HG03175 (cell line): ENCODE data around the gene TRIM69.
"Not testable (repeated sequence)": the region's sequence is repeated elsewhere in the genome, so short reads cannot be mapped to it uniquely, and the experiment has no call there.

Source experiments
- ATAC-seq: cut with Tn5 transposase; IDR thresholded peaks from one replicate; pipeline ENCODE4 v1.9.1; 2021; ENCODE audit warnings: mild to moderate bottlenecking, moderate library complexity; ENCODE audit not compliant: unreplicated experiment

TRIM69 gene, protein sequence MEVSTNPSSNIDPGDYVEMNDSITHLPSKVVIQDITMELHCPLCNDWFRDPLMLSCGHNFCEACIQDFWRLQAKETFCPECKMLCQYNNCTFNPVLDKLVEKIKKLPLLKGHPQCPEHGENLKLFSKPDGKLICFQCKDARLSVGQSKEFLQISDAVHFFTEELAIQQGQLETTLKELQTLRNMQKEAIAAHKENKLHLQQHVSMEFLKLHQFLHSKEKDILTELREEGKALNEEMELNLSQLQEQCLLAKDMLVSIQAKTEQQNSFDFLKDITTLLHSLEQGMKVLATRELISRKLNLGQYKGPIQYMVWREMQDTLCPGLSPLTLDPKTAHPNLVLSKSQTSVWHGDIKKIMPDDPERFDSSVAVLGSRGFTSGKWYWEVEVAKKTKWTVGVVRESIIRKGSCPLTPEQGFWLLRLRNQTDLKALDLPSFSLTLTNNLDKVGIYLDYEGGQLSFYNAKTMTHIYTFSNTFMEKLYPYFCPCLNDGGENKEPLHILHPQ

DNA sequence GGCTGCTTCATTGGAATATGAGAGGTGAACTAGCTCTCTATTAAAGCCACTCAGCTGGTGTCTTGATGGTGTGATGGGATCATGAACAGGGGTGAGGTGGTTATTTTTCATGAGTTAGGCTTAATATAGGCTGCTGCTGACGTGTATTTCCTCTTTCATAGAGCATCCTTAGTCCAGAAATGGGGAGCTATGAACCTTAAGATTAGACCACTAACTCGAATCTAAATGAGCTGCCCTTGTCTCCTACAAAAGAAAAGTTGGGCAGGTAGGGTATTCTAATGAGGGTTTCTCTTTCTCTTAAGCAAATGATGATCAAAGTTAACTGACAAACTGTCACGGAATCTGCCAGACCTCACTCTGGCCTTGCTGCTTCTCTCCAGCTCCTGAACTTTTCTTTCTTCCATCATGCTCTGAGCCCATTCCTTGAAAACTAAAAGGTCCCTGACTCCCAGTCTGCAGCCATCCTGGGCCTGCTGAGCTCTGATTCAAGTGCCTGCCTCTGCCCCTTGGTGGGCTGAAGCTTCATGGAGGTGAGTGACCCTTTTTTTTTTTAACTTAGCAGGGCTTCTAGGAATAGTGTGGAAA, at the start of gene TRIM69:
TSS of gene TRIM69 (plus strand) at position 348 of the 585 bp plus-strand sequence. CDS start at position 525, 177 bp downstream.
- peak; percentile 26 for ATAC-seq

GRCh38 chr15:44689318-44689717, 47.0 kb upstream of the TRIM69 start:
- ATAC-seq = not testable (repeated sequence)

DNA sequence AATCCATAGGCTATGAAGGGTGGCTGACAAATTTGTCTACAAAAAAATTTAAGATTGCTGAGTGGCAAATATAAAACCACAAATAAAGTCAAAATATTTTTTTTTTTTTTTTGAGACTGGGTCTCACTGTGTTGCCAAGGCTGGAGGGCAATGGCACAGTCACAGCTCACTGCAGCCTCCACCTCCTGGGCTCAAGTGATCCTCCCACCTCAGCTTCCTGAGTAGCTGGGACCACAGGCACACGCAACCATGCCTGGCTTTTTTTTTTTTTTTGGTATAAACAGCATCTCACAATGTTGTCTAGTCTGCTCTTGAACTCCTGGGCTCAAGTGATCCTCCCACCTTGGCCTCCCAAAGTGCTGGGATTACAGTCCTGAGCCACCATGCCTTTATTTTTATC, 46.1 kb upstream of the TRIM69 start:
- ATAC-seq = not testable (repeated sequence)

DNA sequence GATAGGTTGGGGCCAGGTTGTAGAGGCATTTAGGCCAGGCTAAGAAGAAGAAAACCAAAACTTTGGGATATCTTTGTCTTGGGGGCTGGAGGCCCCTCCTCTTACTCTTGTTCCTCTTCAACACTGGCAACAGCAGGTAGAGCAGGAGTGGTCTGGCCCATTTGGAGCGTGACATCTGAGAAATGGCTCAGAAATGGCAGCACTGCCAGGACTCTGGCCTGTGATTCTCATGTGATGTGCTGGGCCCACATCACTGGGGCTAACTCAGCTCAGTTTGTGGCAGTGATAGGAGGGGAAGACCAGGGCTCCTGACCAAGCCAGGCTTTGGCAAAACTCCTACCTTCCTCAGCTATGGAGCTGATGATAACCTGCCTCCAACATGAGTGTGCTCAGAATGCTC, 43.7 kb upstream of the TRIM69 start:
- ATAC-seq = no peak

- no peak for ATAC-seq
These were observed 41.9 kb upstream of the TRIM69 start for GRCh38 chr15:44694416-44694815.

- ATAC-seq = no peak
These were observed 41.0 kb upstream of the TRIM69 start for GRCh38 chr15:44695294-44695693.

DNA sequence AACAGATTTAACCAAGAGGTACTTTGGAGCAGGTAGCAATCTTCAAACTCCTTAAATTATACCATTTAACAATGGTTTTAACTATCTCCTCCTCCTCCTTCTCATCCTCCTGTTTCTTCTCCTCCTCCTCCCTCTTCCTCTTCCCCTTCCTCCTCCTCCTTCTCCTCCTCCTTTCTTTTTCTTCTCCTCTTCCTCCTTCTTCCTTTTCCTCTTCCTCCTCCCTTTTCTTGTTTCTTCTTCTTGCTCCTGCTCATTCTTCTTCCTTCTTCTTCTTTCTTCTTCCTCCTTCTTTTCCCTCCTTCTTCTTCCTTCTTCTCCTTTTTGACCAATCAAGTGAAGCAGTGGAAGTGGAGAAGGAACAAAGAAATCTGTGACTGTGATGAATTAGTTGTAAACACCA, 39.3 kb upstream of the TRIM69 start:
- ATAC-seq = no peak

DNA sequence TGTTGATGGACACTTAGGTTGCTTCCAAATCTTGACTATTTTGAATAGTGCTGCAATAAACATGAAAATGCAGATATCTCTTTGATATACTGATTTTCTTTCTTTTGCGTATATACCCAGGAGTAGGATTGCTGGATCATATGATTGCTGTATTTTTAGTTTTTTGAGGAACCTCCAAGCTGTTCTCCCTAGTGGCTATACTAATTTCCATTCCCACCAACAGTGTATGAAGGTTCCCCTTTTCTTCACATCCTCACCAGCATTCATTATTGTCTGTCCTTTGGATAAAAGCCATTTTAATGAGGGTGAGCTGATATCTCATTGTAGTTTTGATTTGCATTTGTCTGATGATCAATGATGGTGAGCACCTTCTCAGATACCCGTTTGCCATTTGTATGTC, 37.7 kb upstream of the TRIM69 start:
- ATAC-seq = no peak

- not testable (repeated sequence) for ATAC-seq
These were observed 35.7 kb upstream of the TRIM69 start for GRCh38 chr15:44700676-44701075.

- ATAC-seq = no peak
These were observed 30.3 kb upstream of the TRIM69 start for GRCh38 chr15:44705986-44706385.

DNA sequence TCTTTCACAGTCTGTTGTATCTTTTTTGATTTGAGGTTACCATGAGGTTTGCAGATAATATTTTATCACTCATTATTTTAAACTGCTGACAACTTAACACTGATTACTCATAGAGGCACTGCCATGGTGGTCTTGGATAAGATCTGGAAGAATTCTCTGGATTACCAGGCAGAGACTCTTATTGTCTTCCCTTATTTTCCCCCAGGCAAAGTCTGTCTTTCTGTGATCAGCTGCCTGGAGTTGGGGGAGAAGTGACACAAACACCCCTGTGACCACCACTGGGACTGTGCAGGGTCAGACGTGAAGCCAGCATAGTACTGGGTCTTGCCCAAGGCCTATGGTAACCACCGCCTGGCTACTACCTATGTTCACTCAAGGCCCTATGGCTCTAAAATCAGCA, 29.9 kb upstream of the TRIM69 start:
- no peak for ATAC-seq

DNA sequence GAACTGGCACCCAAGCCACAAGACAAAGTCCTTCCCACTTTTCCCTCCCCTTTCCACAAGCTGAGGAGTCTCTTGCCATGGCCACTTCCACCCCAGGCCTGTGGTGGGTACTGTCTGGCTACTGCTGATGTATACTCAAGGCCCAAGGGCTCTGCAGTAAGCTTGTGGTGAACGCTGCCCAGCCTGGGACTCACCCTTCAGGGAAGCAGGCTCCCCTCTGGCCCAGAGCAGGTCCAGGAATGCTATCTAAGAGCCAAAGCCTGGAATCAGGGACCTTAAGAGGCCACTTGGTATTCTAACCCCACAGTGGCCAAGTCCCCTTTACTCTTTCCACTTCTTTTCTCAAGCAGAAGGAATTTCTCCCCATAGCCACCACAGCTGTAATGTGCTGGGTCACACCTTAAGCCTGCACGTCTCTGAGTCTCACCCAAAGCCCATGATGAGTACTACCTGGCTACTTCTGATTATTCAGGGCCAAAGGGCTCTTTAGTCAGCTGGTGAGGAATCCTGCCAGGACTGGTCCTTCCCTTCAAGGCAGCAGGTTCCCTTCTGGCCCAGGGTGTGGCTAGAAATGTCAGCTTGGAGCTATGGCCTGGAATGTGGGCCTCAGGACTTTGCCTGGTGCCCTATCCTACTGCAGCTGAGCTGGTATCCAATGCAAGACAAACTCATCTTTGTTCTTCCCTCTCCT, 29.2 kb upstream of the TRIM69 start:
- ATAC-seq = no peak

- ATAC-seq = no peak
These were observed 25.9 kb upstream of the TRIM69 start for GRCh38 chr15:44710236-44711095.

DNA sequence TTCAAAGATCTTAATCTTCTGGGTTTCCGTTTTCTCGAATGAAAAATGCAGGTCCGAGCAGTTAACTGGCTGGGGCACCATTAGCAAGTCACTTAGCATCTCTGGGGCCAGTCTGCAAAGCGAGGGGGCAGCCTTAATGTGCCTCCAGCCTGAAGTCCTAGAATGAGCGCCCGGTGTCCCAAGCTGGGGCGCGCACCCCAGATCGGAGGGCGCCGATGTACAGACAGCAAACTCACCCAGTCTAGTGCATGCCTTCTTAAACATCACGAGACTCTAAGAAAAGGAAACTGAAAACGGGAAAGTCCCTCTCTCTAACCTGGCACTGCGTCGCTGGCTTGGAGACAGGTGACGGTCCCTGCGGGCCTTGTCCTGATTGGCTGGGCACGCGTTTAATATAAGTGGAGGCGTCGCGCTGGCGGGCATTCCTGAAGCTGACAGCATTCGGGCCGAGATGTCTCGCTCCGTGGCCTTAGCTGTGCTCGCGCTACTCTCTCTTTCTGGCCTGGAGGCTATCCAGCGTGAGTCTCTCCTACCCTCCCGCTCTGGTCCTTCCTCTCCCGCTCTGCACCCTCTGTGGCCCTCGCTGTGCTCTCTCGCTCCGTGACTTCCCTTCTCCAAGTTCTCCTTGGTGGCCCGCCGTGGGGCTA, 25.1 kb upstream of the TRIM69 start, which contains the start of the genes B2M and PATL2:
TSS of gene B2M (plus strand) at position 422 of the 647 bp plus-strand sequence. CDS start at position 452, 30 bp downstream.
TSS of gene PATL2 (minus strand) at position 228 of the 647 bp plus-strand sequence. CDS start 34,833 bp downstream, outside the sequence.
- ATAC-seq = peak; percentile 85

- peak; percentile 17 for ATAC-seq
These were observed 24.5 kb upstream of the TRIM69 start for GRCh38 chr15:44711743-44712345.

- ATAC-seq = no peak
These were observed 23.9 kb upstream of the TRIM69 start for GRCh38 chr15:44712346-44713005.

GRCh38 chr15:44713006-44713966, 23.0 kb upstream of the TRIM69 start:
- no peak for ATAC-seq
